Glutamatergic neuron (in vitro differentiated cells): Measurements from ENCODE around the gene TANGO6. TPM values are rescaled to one million over a fixed set of nuclear protein-coding genes. Genes with fewer than 3 reads are reported as not detected.

Source experiments
- DNase-seq: peaks from one replicate; pipeline ENCODE4 v3.0.0; 2022
- H3K27ac Mint-ChIP-seq: one replicate; pipeline ENCODE4 v1.8.0; 2020; ENCODE audit warnings: mild to moderate bottlenecking, mixed read lengths, inconsistent platforms; ENCODE audit not compliant: unreplicated experiment
- H3K27me3 Mint-ChIP-seq: one replicate; pipeline ENCODE4 v1.8.0; 2020; ENCODE audit warnings: mild to moderate bottlenecking, moderate library complexity, mixed read lengths, inconsistent platforms; ENCODE audit not compliant: unreplicated experiment
- H3K36me3 Mint-ChIP-seq: one replicate; pipeline ENCODE4 v1.8.0; 2020; ENCODE audit warnings: mild to moderate bottlenecking, mixed read lengths, inconsistent platforms; ENCODE audit not compliant: unreplicated experiment
- H3K4me1 Mint-ChIP-seq: one replicate; pipeline ENCODE4 v1.8.0; 2020; ENCODE audit warnings: mild to moderate bottlenecking, low read depth, mixed read lengths, inconsistent platforms; ENCODE audit not compliant: unreplicated experiment
- H3K4me3 Mint-ChIP-seq: one replicate; pipeline ENCODE4 v1.8.0; 2020; ENCODE audit warnings: mild to moderate bottlenecking, mixed read lengths, inconsistent platforms; ENCODE audit not compliant: unreplicated experiment
- H3K9me3 Mint-ChIP-seq: one replicate; pipeline ENCODE4 v1.8.0; 2020; ENCODE audit warnings: mild to moderate bottlenecking, moderate library complexity, mixed read lengths, inconsistent platforms; ENCODE audit not compliant: unreplicated experiment
- CTCF ChIP-seq: fragments of 200-600 bp; sonication (generic); IDR thresholded peaks from one replicate; pipeline ENCODE4 v1.5.0; 2021; ENCODE audit not compliant: partially characterized antibody, unreplicated experiment
- total RNA-seq: library from RNA; stranded (reverse); fragmentation: NEBNext Ultra II Directional; extraction: Animal tissue kit (Norgen Biotek cat#: 25700); gene quantifications from one replicate; pipeline ENCODE4 v1.2.1, GENCODE V29; 2021; ENCODE audit not compliant: unreplicated experiment

Gene TANGO6
- total RNA-seq, 1 donor from 2014 or later, result 16.1 TPM

DNA sequence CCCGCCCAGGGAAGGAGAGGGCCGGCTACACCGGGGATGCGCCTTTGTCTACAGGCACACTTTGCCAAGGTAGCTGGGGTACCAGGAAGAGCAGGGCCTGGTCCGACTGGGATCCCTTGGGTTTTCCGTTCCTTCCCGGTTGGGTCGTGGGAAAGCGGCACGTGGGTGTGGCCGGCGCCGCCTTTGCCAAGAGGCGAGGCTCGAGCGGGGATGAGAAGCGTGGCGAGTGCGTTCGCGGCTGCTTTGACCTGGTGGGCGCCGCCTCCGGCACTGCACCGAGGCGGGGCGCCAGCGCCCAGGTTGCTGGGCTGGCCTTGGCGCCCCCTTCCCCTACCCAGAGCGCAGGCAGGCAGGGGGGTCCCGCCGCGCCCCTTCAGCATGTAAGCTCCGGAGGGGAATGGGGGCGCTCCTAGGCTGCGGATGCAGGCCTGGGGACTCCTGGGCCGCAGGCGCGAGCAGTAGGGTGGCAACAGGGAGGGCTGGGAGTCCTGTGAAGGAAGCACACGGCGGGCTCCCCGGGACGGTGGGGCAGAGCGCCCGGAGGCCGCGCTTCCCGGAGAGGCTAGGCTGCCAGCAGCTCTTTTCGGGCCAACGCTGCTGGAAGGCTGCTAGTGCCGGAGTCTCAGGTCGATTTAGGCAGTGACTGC, 264.1 kb downstream of the TANGO6 start:
- peak overlapping the region; percentile 84 for H3K4me3 Mint-ChIP-seq
- H3K9me3 Mint-ChIP-seq, result peaks cover 3% of the 10 kb centered on the region
- TF ChIP-seq CTCF, result no peak
- H3K27me3 Mint-ChIP-seq, result peaks cover 14% of the 10 kb centered on the region
- no peak overlapping the region for H3K27ac Mint-ChIP-seq
- peak; percentile 54 for DNase-seq
- H3K4me1 Mint-ChIP-seq, result peaks cover 6% of the 10 kb centered on the region
- H3K36me3 Mint-ChIP-seq, result no peaks in the 10 kb centered on the region

- DNase-seq, result no peak
- TF ChIP-seq CTCF, result no peak
- Mint-ChIP-seq H3K9me3 (peaks cover 3% of the 10 kb centered on the region), H3K4me3 (peak overlapping the region; percentile 66), H3K36me3 (no peaks in the 10 kb centered on the region), H3K27ac (no peak overlapping the region), H3K27me3 (peaks cover 14% of the 10 kb centered on the region), H3K4me1 (peaks cover 6% of the 10 kb centered on the region)
Measured at GRCh38 chr16:69108064-69108904, 265.0 kb downstream of the TANGO6 start.

DNA sequence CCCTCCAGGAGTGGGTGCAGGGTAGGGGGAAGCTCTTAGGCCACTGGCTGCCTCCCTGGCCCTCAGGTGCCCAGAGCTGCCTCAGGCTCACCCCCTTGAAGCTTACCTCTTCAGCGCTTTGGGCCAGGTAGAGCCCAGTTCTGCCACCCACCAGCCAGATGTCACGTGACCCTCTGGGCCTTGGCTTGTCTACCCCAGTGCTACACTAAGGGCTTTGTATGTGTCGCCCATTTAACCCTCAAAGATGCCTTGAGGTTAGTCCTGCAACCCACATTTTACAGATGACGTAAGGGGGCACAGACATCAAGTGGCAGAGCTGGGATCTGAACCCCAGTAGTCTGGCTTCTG, 265.5 kb downstream of the TANGO6 start:
- H3K27me3 Mint-ChIP-seq, result peaks cover 14% of the 10 kb centered on the region
- no peak overlapping the region for H3K27ac Mint-ChIP-seq
- DNase-seq, result no peak
- H3K36me3 Mint-ChIP-seq, result no peaks in the 10 kb centered on the region
- H3K4me3 Mint-ChIP-seq, result no peak overlapping the region
- no peak for TF ChIP-seq CTCF
- peaks cover 3% of the 10 kb centered on the region for H3K9me3 Mint-ChIP-seq
- peaks cover 6% of the 10 kb centered on the region for H3K4me1 Mint-ChIP-seq

- no peak for TF ChIP-seq CTCF
- Mint-ChIP-seq H3K27ac (no peak overlapping the region), H3K4me3 (no peak overlapping the region), H3K36me3 (peaks cover 2% of the 10 kb centered on the region), H3K9me3 (peaks cover 3% of the 10 kb centered on the region), H3K27me3 (peaks cover 14% of the 10 kb centered on the region), H3K4me1 (peaks cover 6% of the 10 kb centered on the region)
- DNase-seq, result no peak
Measured at GRCh38 chr16:69109486-69110270, 266.3 kb downstream of the TANGO6 start.

DNA sequence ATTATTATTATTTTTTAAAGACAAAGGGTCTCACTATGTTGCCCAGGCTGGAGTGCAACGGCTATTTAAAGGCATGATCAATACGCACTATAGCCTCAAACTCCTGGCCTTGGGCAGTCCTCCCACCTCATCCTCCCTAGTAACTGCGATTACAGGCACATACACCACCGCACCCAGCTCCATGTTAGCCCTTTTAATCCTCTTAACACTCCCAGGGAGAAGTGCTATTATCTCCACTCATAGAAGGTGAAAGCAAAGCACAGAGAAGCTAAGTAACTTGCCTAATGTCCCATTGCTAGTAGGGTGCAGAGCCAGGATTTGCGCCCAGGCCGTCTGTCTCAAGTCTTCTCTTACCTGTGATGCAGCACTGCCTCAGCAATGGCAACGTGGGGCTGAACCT, 267.1 kb downstream of the TANGO6 start:
- no peak overlapping the region for H3K27ac Mint-ChIP-seq
- peaks cover 6% of the 10 kb centered on the region for H3K4me1 Mint-ChIP-seq
- peaks cover 11% of the 10 kb centered on the region for H3K27me3 Mint-ChIP-seq
- H3K36me3 Mint-ChIP-seq, result peaks cover 6% of the 10 kb centered on the region
- no peak for TF ChIP-seq CTCF
- DNase-seq, result no peak
- peaks cover 3% of the 10 kb centered on the region for H3K9me3 Mint-ChIP-seq
- H3K4me3 Mint-ChIP-seq, result no peak overlapping the region
